Measurements from ENCODE around the gene LHPP. TPM values are rescaled to one million over a fixed set of nuclear protein-coding genes. Genes with fewer than 3 reads are reported as not detected.
A peak's percentile ranks its signal among the peaks of the same experiment; 100 is the strongest.

Gene LHPP
- total RNA-seq, 1 donor from 2014 or later = 6.0 TPM

DNA sequence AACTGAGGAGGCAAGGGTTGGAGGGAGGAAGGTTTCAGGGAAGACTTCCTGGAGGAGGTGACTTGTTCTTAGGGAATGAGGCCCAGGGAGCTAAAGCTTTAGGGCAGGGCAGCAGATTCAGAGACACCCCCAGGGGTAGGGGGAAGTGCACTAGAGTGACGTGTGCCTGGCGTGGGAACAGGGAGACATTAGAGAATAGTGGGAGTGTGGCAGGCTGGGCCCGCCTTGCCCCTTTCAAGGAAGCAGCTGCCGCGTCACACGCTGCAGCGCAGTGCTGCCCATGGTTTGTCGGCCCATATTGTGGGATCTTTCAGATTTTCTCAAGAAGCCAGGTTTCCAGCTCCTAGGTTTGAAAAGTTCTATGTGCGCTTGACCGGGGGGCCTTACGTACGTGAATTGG lies 139.4 kb downstream of the LHPP start:
- peaks cover 4% of the 10 kb centered on the region for H3K27me3 Mint-ChIP-seq (ENCODE audit: unreplicated experiment)
- H3K9me3 Mint-ChIP-seq (ENCODE audit: unreplicated experiment) = peaks cover 2% of the 10 kb centered on the region
- DNase-seq = no peak
- no peak for TF ChIP-seq CTCF (IDR thresholded peaks at IDR 0.05; ENCODE audit: partially characterized antibody, unreplicated experiment)
- no peaks in the 10 kb centered on the region for H3K4me1 Mint-ChIP-seq (ENCODE audit: low read depth, unreplicated experiment)
- no peak overlapping the region for H3K27ac Mint-ChIP-seq (ENCODE audit: unreplicated experiment)
- no peaks in the 10 kb centered on the region for H3K36me3 Mint-ChIP-seq (ENCODE audit: unreplicated experiment)
- no peak overlapping the region for H3K4me3 Mint-ChIP-seq (ENCODE audit: unreplicated experiment)

DNA sequence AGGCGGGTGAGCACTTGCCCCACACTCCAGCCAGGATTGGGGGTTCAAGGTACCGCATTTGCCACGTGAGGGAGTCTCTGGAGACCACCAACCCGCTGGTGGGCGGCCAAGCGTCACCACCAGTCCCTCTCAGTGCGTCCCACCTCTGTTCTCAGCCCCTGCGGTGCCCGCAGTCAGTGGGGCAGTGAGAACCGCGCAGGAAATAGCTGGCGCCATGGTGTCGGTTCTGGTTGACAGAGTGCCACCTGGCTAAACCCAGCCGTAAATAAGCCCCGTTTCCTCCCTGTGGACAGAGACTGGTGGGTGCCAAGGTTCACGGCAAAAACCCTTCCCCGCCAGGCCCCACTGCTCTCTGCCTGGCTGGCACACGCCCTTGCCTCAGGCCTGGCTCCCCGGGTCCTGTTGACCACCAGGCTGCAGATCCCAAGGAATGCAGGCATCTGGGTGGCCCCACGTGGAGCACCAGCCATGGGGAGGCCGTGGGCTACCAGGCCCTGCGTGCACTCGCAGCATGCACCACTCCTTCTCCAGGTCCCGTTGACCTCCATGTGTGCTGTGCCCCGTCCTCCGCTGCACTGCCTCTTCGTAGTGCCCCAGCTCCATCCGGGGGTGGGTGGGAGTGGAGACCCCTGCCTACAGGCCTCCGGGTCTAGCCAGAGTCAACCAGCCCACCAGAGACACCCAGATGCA lies 140.0 kb downstream of the LHPP start:
- DNase-seq = peak; percentile 12
- H3K27ac Mint-ChIP-seq (ENCODE audit: unreplicated experiment) = no peak overlapping the region
- TF ChIP-seq CTCF (IDR thresholded peaks at IDR 0.05; ENCODE audit: partially characterized antibody, unreplicated experiment) = no peak
- H3K4me1 Mint-ChIP-seq (ENCODE audit: low read depth, unreplicated experiment) = no peaks in the 10 kb centered on the region
- peaks cover 4% of the 10 kb centered on the region for H3K27me3 Mint-ChIP-seq (ENCODE audit: unreplicated experiment)
- peaks cover 2% of the 10 kb centered on the region for H3K9me3 Mint-ChIP-seq (ENCODE audit: unreplicated experiment)
- no peak overlapping the region for H3K4me3 Mint-ChIP-seq (ENCODE audit: unreplicated experiment)
- H3K36me3 Mint-ChIP-seq (ENCODE audit: unreplicated experiment) = no peaks in the 10 kb centered on the region

DNA sequence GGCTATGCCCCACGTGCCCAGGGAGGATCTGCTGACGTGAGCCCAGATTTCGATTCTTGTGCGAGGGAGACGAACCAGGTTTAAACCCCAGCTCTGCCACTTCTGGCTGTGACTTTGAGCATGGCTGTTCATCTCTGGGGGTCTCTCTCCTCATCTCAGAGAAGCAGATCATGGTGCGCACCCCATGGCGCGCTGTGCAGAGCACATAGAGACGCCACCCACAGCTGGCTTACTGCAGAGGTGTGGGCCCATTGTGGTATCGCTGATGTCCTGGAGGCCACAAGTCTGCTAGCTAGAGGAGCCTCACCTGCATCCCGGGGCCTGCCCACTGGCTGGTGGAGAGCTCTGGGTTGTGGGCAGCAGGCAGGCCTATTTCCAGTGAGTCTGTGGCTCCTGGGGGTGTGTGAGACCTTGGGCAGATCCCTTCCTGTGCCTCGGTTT lies 140.5 kb downstream of the LHPP start:
- Mint-ChIP-seq H3K4me3 (ENCODE audit: unreplicated experiment) (no peak overlapping the region), H3K27me3 (ENCODE audit: unreplicated experiment) (peaks cover 4% of the 10 kb centered on the region), H3K36me3 (ENCODE audit: unreplicated experiment) (no peaks in the 10 kb centered on the region), H3K4me1 (ENCODE audit: low read depth, unreplicated experiment) (no peaks in the 10 kb centered on the region), H3K27ac (ENCODE audit: unreplicated experiment) (no peak overlapping the region), H3K9me3 (ENCODE audit: unreplicated experiment) (peaks cover 2% of the 10 kb centered on the region)
- no peak for TF ChIP-seq CTCF (IDR thresholded peaks at IDR 0.05; ENCODE audit: partially characterized antibody, unreplicated experiment)
- DNase-seq = peak; percentile 8

DNA sequence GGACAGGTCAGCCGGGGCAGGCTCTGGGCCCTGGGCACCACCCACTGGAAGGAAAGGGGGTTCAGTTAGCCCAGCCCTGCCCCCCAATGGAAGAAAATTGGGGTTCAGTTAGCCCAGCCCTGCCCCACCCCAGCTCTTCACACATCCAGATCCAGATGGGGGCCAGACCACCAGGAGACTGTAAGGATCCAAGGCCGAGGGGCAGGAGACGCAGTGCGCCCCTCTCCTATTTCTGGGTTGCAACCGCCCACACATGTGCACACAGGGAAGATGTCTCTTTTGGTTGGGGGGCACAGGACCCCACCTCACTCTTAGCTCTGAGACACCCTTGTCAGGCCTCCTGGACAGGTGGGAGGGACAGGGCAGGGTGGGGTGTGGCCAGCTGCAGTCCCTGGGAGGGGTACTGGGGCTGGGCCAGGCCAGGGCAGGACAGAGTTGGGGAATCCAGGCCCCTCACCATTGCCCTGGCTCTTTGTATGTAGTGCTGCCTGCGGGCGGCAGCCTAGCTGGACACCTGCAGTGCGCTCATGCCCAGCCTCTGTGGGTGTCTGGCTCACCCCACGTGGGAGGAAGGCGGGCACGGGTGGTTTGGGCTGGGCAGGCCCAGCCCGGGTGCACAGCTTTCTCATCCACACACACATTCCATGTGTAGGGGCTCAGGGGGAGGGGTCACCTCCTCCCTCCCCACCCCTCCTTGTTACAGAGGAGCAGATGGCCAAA lies 141.2 kb downstream of the LHPP start:
- H3K36me3 Mint-ChIP-seq (ENCODE audit: unreplicated experiment) = no peaks in the 10 kb centered on the region
- H3K27me3 Mint-ChIP-seq (ENCODE audit: unreplicated experiment) = peaks cover 4% of the 10 kb centered on the region
- H3K4me1 Mint-ChIP-seq (ENCODE audit: low read depth, unreplicated experiment) = no peaks in the 10 kb centered on the region
- DNase-seq = peak; percentile 18
- no peak for TF ChIP-seq CTCF (IDR thresholded peaks at IDR 0.05; ENCODE audit: partially characterized antibody, unreplicated experiment)
- H3K4me3 Mint-ChIP-seq (ENCODE audit: unreplicated experiment) = no peak overlapping the region
- H3K9me3 Mint-ChIP-seq (ENCODE audit: unreplicated experiment) = peaks cover 2% of the 10 kb centered on the region
- no peak overlapping the region for H3K27ac Mint-ChIP-seq (ENCODE audit: unreplicated experiment)
